Rectal smooth muscle tissue (tissue), 1 donor: ENCODE data around the gene F5.

ENCODE experiments used
- H3K27ac ChIP-seq: one replicate; pipeline ENCODE4 v1.7.0; 2013; ENCODE audit warnings: low read depth, low read length, inconsistent platforms
- H3K27me3 ChIP-seq: one replicate; pipeline ENCODE4 v1.7.0; 2013; ENCODE audit warnings: low read length; ENCODE audit not compliant: control insufficient read depth, insufficient read depth
- H3K36me3 ChIP-seq: one replicate; pipeline ENCODE4 v1.7.0; 2013; ENCODE audit warnings: low read length; ENCODE audit not compliant: control insufficient read depth, insufficient read depth
- H3K4me1 ChIP-seq: one replicate; pipeline ENCODE4 v1.7.0; 2013; ENCODE audit warnings: low read length; ENCODE audit not compliant: control insufficient read depth, insufficient read depth
- H3K4me3 ChIP-seq: one replicate; pipeline ENCODE4 v1.7.0; 2013; ENCODE audit warnings: low read length
- H3K9ac ChIP-seq: one replicate; pipeline ENCODE4 v1.7.0; 2013; ENCODE audit warnings: low read length

Gene F5

DNA sequence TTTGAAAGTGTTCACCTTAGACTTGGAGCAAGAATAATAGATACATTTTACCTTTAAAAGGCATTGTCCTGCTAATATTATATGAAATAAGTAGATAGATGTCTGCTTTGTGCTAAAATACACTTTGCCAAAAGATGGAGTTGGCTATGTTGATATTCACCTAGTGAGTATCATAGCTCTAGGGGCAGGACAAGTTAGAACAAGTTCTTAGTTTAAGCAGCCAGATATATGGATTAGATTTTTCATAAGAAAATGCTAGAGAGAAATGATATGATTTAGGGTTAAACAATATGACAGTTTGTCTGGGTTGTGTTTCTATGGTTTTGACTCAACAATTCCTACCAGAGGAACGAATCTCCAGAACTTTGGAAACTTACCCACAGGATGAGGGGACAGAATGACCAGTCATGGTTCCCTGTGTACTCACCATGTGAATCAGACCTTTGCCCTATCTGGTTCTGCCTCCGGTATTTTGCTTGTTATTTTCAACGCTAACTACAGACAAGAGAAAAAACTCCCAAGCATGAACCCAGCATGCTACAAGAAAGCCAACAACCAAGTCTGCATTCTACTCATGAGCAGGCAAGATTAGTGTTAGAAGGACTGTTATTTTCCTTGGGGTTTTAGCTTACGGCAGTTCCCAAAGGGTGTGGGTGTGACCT is 1.7 kb downstream of the F5 start:
- peaks cover 2% of the 10 kb centered on the region for H3K4me1 ChIP-seq
- H3K9ac ChIP-seq = no peak overlapping the region
- H3K27me3 ChIP-seq = no peaks in the 10 kb centered on the region
- no peaks in the 10 kb centered on the region for H3K36me3 ChIP-seq
- no peak overlapping the region for H3K4me3 ChIP-seq
- H3K27ac ChIP-seq = no peak overlapping the region

DNA sequence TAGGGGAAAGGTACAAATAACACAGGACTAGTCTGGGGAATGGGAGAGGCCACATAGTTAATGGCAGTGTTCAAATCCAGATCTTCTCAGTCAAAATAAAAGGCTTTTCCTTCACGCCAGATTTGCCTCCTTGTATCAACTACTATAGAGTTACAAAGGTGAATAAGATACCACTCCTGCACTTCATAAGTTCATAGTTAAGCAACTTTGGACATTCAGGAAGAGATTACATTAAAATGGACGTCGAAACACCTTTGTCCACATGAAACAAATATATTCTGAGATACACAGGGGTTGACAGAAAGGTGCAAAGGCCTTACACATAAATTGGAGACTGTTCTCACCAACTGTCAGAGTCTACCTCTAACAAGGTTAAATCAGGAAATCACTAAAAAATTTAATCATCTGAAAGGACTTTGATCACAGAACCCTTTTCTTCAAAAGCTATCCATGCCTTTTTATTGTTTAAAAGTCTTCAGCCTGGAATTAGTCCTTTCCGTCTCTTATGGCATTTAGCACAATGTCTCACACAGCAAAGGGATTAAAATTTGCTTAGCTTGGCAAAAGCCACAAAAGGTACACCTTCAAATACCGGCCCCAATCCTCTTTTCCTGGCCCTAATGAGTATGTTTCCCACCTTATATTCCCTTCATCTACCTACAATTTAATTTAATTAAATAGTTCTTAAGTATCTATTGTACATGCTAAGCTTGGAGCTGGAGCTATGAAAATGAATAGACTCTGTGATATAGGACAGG is 8.1 kb downstream of the F5 start:
- Histone ChIP-seq H3K27me3 (no peaks in the 10 kb centered on the region), H3K36me3 (no peaks in the 10 kb centered on the region), H3K4me3 (no peak overlapping the region), H3K9ac (no peak overlapping the region), H3K27ac (no peak overlapping the region), H3K4me1 (no peaks in the 10 kb centered on the region)

DNA sequence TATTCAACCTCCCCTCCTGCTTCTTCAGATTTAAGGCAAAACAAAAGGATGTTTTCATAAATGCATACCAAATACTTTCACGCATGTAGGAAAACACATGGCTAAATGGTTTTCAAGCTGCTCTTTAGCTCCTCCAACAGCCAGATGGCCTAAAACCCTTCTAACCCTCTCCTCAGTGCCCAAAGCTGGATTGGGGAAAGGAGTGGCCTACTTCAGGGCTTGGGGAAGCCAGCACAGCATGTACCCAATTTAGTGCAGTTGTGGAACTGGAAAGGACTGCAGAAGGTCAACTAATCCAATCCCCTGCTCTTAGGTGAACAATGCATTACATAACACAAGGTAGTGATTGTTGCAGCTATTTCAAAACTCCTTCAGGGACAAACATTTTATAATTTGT is 9.3 kb downstream of the F5 start:
- H3K27ac ChIP-seq = no peak overlapping the region
- H3K9ac ChIP-seq = no peak overlapping the region
- H3K4me1 ChIP-seq = peaks cover 3% of the 10 kb centered on the region
- H3K27me3 ChIP-seq = no peaks in the 10 kb centered on the region
- H3K4me3 ChIP-seq = no peak overlapping the region
- H3K36me3 ChIP-seq = no peaks in the 10 kb centered on the region

DNA sequence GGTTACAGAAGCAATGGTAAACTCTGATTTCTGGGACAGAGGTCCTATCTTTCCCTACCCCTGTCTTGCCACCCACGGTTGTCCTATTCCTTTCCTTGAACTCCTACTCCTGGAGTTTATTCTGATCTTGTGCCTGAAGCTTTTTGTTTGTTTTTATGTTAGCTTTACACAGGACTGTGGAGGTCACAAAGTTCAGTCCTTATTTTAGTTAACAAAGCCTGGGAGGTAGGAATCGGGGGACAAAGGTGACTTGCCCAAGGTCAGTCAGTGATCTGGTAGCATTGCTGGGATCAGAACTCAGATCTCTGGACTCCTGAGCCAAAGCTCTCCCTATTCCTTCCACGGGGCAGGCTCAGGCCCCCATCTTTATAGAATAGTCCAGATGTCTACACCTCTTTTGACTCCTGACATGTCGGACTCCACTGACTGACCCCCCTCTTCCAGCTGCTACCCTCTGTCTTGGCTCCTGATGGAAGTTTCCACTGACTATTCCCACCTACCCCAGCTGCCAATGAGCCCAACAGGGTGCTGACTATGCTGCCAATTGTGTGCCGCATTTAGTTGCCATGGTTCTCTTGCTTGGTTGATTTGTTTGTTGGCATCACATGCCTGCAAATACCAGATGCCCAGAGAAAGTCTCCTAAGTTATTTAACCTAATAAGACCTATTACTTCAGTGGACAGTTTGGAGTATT is 9.9 kb downstream of the F5 start:
- Histone ChIP-seq H3K9ac (no peak overlapping the region), H3K27ac (no peak overlapping the region), H3K4me3 (no peak overlapping the region), H3K4me1 (peaks cover 3% of the 10 kb centered on the region), H3K36me3 (no peaks in the 10 kb centered on the region), H3K27me3 (no peaks in the 10 kb centered on the region)

DNA sequence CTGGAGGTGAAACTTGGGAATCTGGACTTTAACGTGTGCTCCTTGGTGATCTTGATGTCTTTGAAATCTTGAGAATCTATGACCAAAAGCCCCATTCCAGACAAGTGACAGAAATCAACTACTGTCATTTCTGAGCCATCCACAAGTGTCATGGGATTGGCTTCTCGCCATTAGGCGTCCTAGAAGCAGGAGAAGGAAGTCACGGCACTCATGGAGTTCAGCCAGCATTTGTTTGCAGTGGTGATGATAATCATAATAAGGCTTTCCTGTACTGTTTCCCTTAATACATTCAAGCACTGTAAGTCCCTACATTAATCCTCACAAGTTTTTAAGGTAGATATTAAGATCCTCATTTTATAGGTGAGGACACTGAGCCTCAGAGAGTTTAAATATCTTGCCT is 11.9 kb downstream of the F5 start:
- H3K4me1 ChIP-seq = peaks cover 3% of the 10 kb centered on the region
- H3K27ac ChIP-seq = no peak overlapping the region
- H3K9ac ChIP-seq = no peak overlapping the region
- H3K27me3 ChIP-seq = no peaks in the 10 kb centered on the region
- no peak overlapping the region for H3K4me3 ChIP-seq
- H3K36me3 ChIP-seq = no peaks in the 10 kb centered on the region

DNA sequence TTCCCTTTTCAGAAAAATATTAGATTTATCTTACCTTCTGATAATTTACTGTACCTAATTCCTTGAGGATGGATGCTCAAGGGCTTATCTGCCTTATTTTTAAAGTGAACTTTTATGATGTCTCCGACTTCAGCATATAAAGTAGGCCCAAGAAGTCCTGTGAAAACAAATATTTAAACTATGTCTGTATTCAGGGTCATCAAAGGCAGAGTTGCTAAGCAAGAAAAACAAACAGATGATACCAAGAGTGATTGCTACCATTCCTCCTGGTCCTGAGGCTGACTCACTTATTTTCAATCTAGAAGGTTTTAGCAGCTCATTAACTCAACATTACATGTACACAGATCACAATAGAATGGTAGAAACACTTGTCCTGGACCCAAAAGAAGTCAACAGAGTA is 14.1 kb downstream of the F5 start:
- no peak overlapping the region for H3K27ac ChIP-seq

DNA sequence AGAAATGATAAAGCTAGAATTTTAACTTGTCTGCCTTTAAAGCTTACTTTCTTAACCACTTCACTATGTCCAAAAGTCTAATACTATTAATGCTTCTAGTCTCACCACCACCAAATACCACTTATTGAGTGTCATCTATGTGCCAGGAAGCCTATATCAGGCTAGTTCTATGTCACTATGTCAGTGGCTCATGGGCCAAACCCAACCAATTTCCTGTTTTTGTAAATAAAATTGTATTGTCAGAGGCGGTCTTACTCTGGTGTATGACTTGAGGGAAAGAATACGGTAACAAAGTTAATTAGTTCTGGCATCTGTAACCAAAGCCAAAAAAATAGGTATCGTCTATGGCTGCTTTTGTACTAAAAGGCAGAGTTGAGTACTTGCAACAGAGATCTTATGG is 14.8 kb downstream of the F5 start:
- Histone ChIP-seq H3K9ac (no peak overlapping the region), H3K4me1 (peaks cover 3% of the 10 kb centered on the region), H3K27me3 (no peaks in the 10 kb centered on the region)

More for the DNA sequence above, 14.1 kb downstream of the F5 start:
- no peaks in the 10 kb centered on the region for H3K27me3 ChIP-seq
- H3K36me3 ChIP-seq = no peaks in the 10 kb centered on the region
- no peak overlapping the region for H3K9ac ChIP-seq
- H3K4me1 ChIP-seq = peaks cover 3% of the 10 kb centered on the region
- no peak overlapping the region for H3K4me3 ChIP-seq

DNA sequence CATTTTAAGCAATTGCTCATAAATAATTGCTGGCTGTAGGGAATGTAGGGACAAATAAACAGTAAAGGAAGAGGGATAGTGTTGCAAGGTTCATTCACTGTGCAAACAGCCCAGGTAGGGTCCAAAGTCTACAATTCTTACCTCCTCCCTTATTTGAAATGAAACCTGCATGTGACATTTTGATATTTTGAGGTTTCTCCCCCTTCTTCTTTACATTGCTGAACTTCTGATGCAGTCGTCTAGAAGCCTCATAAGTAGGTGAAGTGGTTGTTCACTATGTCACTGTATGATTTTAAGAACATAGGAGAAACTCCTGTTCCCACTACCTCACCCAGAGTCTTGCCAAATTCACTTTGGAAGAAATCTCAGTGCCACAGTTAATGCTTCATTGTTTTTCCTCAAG is 16.1 kb downstream of the F5 start:
- Histone ChIP-seq H3K9ac (no peak overlapping the region), H3K27me3 (no peaks in the 10 kb centered on the region), H3K4me3 (no peak overlapping the region), H3K36me3 (no peaks in the 10 kb centered on the region), H3K27ac (no peak overlapping the region), H3K4me1 (peaks cover 3% of the 10 kb centered on the region)

More for the DNA sequence above, 14.8 kb downstream of the F5 start:
- Histone ChIP-seq H3K27ac (peak overlapping the region; percentile 6), H3K4me3 (no peak overlapping the region), H3K36me3 (no peaks in the 10 kb centered on the region)

DNA sequence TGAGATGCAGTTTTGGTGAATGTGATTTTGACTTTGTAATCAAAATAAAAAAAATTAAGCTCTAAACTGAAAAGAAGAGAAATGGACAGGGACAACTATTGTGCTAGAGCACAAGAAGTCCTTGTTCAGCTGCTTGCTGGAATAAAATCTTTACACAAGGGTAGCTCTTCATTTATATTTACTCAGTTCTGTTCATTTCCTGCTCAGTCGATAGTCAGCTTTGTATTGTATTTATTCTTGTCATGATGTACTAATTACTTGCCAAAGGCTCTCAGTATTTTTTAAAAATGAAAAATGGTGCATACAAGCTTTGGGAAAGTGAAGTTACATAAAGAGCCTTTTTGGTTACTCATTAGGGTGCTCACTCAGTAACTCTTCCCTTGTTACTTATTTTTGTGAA is 17.8 kb downstream of the F5 start:
- Histone ChIP-seq H3K4me1 (peaks cover 3% of the 10 kb centered on the region), H3K4me3 (no peak overlapping the region), H3K27ac (no peak overlapping the region), H3K27me3 (no peaks in the 10 kb centered on the region), H3K36me3 (no peaks in the 10 kb centered on the region), H3K9ac (no peak overlapping the region)

DNA sequence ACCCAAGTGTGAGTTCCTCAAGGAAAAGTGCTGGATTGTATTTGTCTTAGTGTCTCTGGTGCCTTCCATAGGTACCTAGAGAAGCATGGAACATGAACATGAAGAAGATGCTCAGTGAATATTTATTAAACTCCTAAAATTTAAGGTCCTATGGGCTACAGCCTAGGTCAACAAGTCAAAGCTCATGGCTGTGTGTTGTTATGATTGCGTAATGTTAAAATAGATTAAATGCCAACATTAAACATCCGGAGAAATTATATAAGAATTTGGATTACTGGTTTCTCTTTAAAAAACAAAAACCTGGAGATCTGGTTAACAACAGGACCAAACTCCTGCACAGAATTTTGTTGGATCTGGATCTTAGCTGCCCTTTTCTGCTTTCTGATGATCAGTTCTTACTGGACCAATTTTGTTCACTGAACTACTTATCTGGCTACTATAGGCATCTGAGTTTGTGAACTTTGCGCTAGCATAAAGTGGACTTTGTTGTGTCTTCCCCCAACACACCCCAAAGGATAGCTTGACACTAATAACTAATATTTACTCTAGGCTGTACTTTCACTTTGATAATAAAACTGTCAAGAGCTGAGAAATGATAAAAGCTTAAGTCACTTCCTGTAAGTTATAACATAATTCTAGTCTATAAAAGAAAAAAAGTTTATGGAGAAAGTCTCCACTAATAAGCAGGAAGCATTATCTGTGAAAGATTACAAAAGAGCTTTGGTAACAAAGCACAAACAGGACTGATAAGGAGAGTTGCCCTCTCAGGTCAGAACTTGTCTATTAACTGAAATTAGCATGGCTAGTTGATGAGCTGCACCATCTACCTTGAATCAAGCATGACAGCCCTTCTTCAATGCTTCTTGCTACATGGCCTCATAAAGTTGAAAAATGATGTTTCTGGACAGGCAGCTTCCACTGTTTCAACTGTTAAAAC is 20.7 kb downstream of the F5 start:
- no peaks in the 10 kb centered on the region for H3K4me1 ChIP-seq
- H3K27ac ChIP-seq = no peak overlapping the region
- H3K4me3 ChIP-seq = no peak overlapping the region
- H3K27me3 ChIP-seq = no peaks in the 10 kb centered on the region
- no peaks in the 10 kb centered on the region for H3K36me3 ChIP-seq
- H3K9ac ChIP-seq = no peak overlapping the region

DNA sequence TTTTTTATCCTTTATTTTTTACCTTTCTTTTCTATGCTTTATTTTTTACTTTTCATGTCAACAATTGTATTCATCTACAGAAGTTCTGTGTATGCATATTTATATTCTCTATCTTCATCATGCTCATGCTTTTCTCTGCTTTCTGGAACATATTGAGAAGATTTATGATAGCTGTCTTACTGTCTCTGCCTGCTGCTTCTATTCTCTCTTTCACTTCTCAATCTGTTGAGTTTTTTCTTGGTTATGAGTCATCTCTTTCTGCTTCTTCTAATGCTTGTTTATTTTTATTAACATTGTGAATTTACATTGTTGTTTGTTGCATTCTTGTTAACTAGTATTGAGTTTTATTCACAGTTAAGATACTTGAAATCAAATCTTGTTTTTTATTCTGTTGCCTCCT is 22.6 kb downstream of the F5 start:
- H3K4me1 ChIP-seq = no peaks in the 10 kb centered on the region
- H3K27me3 ChIP-seq = no peaks in the 10 kb centered on the region
- no peaks in the 10 kb centered on the region for H3K36me3 ChIP-seq
- H3K9ac ChIP-seq = no peak overlapping the region
- H3K4me3 ChIP-seq = no peak overlapping the region
- no peak overlapping the region for H3K27ac ChIP-seq
